NCI-H1105 treated with DMSO at 0.1 percent for 48 hours (cell line): Measurements from ENCODE around the gene TP53I13.

Experiments used
- DNase-seq: peaks from one replicate; lab custom pipeline; 2025; lab: John Stamatoyannopoulos, UW

TP53I13 gene

GRCh38 chr17:29615492-29616299 is 47.2 kb downstream of the TP53I13 start:
- DNase-seq: peak; percentile 79

DNA sequence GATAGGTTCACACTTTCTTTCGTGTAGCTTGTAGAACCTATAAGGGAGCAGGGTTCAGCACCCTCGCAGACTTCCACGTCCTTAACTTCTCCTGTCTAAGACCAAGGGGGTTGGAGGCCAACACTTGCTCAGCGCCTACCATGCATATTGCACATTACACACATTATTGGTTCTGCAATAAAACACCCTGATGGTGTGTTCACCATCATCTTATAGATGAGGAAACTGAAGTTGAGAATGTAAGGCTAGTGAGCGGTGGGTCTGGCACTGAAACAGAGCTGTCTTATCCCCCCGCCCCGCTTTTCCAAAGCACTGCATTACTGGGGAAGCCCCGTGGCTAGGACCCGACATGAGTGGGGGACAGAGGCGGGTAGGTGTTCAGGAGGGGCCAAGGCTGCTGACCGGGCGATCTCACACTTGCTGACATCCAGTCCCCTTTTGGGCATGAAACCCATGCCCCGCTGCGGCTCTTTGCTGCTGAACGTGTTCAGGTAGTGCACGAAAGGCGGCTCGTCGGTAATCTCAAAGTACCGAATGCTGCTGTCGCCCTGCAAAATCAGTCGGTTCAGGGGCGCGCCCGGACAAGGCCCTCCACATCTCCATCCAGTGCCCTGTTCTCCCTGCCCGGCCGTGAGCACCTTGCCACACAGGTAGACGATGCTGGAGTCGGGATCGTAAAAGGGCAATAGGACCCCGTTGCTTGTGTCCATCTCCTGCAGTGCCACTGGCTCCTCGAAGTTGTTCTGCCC is 48.0 kb downstream of the TP53I13 start:
- no peak for DNase-seq

DNA sequence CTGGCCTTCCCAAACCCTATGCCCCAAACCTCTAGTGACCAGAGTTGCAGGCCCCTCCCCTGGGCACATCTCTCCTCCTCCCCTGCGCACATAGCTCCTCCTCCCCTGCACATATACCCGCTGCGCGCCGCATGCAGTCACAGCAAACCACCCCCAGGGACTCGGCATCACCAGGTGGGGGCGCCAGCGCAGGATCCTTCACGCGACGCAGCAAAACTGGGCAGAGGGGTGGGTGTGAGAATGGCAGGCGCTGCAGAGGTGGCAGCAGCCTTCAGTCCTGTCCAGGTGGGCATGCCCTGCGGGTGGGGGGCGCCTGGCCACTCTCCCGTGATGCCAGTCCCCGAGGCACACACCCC is 48.6 kb downstream of the TP53I13 start:
- peak; percentile 83 for DNase-seq

DNA sequence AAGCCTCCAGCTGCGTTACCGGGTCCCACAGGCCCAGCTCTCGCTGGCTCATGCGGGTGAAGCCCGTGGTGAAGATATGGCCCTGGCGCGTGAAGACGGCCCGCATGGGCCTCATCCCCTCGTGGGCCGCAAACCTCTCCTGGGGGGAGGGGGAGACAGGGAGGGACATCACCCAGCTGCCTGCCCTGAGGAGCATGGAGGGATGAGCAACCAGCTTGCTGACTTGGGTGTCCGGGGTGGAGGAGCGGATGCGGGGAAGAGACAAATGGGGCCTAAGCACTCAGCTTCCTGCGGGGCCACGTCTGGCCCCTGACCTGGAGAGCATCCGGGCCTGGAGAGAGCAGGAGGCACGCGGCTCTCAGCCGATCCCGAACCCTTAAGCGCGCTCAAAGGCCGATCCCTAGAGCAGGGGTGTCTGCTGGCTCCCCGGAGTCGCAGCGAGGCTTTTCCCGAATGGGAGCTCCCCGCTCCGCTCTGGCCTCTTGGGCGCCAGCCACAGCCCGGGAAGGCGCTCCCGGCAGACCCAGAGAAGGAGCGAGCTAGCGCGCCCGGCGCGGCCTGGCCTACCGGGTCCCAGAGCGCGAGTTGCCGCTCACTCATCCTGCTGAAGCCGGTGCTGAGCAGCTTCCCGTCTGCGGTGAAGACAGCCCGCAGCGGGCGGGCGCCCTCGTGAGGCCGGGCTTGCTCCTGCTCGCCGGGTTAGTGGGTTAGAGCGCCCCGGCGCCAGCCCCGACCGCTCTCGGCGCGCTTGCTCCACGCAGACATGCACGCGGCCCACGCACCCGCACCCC is 49.2 kb downstream of the TP53I13 start:
- DNase-seq: peak; percentile 53

DNA sequence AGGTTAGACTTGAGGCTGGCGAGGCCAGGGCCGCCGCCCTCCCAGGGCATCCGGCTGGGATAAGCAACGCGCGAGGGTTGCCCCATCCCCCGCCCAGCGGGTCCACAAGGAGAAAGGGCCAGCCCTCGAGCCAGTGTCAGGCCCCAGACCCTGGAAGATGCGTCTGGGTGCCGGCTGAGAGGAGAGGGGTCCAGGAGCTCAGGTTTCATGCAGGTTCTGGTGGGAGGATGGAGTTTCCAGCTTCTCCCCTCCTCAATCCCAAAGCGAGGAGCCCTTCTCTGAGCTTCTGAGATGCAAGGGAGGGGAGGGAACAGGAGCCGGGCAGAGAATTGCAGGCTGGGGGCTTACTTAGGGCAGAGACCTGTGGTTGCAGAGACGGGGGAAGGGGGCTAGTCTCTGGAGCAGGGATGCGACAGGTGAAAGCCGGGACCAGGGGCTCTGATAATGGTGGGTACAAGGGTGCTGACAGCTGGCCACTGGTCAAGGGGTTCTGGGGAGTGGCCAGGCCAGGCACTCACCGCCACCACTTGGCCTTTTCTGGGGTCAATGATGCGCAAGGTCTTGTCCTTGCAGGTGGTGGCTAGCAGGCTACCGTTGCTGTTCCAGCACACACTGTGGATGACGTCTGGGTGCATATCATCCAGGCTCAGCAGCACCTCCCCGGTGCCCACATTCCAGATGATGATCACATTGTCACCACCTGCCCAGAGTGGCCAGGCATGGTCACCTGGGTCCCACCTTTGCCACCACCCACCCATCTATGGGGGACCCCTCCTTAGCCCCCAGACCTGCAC is 50.0 kb downstream of the TP53I13 start:
- DNase-seq: no peak

DNA sequence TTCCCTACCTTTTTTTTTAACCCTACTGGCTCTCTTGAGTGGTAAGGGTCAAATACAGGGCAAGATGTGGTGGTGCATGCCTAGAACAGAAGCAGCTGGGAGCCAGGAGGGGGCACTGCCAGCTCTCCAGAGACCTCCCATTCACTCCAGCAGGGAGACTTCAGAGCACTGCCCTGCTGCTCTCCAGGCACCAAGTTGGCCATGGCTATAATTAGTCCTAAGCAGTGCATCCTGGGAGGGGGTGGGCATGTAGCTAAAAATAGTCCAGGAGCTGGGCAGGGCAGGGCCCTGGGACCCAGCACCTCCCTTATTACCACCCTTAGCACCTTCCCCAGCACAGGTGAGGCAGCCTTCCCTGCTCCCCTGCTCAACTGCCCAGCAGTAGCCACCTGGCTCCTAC is 50.8 kb downstream of the TP53I13 start:
- DNase-seq: no peak

DNA sequence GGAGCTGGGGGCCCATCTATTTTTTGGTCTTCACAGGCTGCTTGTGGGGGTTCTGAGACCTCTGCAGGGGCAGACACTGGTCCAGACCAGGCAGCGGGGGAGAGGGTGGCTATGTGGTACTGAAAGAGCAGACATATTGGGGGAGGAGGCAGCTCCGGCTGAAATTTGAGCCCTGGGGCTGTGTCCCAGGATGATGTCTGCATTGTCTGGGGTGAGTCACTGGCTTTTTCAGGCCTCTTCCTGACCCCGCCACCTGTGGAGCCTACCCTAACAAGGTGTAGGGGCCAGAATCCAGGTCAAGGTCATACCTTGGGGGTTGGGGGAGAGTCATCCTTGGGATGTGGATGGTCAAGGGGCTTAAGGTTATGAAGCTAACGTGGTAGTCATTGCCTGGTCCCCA is 51.8 kb downstream of the TP53I13 start:
- no peak for DNase-seq

DNA sequence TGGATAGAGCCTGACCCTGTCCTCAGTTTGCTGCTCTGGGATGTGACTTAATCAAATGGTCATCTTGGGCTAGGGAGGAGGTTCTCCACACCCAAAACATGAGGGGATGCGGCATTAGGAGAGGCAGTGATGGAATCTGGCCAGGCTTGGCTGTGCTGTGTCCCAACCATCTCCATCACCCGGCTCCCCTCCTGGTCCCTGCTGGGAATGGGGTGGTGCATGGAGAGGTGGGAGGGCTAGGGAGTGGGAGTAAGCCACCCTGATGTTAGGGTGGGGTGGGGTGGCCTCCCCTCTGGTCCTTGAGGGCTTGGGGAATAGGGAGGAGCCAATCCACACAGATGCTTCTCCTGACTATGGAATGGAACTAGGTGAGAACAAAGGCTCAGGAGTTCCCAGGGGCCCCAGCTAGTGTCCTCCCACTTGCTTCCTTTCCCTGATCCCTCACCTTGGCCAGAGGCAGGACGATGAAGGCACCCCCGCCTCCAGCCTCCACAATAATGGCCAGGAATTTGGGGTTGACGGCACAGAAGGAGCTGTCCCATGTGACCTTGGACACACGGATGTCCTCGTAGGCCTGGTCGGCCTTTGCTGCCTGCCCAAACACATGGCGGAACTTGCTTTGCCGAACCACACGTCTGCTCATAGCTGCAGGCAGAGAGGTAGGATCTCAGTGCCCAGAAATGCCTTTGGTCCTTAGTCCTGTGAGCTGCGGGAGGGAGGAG is 52.4 kb downstream of the TP53I13 start:
- DNase-seq: no peak

DNA sequence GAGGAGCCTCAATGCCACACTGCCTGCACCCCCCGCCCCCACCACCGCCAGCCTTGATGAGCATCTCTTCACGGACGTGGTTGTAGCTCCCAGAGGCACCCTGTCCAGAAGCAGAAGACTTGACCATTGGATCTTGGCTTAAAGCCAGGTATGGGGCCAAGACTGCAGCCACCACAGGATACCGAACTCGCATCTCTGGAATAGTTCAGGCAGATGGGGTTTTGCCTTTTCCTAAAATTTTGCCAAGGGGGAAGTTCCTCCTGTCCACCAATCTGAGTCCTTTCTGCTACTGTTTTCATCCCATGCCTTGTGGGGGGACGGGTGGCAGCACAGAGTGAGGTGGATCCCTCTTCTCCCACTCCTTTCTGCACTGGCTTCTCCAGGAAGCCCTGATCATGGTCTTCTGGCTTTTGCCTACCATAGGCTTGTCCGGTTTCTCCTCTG is 53.3 kb downstream of the TP53I13 start:
- no peak for DNase-seq
